ENCODE data around the gene EDARADD. TPM values are rescaled to one million over a fixed set of nuclear protein-coding genes. Genes with fewer than 3 reads are reported as not detected.
A peak's percentile ranks its signal among the peaks of the same experiment; 100 is the strongest.
"Not testable (repeated sequence)": the region's sequence is repeated elsewhere in the genome, so short reads cannot be mapped to it uniquely, and the experiment has no call there.

The EDARADD gene
- total RNA-seq, 2 donors from 2014 or later = 0.35 TPM; not detected in 1

- intact Hi-C loops (cut with DNase I) = no loop called here
- DNase-seq (no peak), ATAC-seq (no peak)
Measured at GRCh38 chr1:236422517-236422876, 28.4 kb downstream of the EDARADD start.

GRCh38 chr1:236425031-236425663 is 31.1 kb downstream of the EDARADD start:
- ATAC-seq = no peak
- no peak for DNase-seq
- intact Hi-C loops (cut with DNase I) = no loop called here

- DNase-seq (no peak), ATAC-seq (no peak)
- intact Hi-C loops (cut with DNase I) = no loop called here
Measured at GRCh38 chr1:236426215-236426614, 32.1 kb downstream of the EDARADD start.

GRCh38 chr1:236429715-236430274 is 35.7 kb downstream of the EDARADD start:
- intact Hi-C loops (cut with DNase I) = no loop called here
- DNase-seq (no peak), ATAC-seq (no peak)

DNA sequence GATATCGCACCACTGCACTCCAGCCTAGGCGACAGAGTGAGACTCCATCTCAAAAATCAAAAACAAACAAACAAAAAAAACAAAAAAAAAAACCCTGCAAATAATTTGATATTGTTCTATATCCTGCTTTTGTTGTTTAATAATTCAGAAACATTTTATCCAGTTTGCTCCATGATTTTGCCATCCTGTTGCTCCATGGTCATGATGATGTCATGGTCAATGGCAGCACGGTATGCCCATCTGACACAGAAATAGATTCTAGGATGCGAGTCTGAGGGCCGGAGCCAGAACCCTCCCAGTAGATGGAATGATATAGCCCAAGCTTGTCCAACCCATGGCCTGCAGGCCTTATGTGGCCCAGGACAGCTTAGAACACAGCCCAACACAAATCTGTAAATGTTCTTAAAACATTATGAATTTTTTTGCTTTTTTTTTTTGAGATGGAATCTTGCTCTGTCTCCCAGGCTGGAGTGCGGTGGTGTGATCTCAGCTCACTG is 39.8 kb downstream of the EDARADD start:
- intact Hi-C loops (cut with DNase I) = no loop called here
- ATAC-seq (no peak), DNase-seq (no peak)

DNA sequence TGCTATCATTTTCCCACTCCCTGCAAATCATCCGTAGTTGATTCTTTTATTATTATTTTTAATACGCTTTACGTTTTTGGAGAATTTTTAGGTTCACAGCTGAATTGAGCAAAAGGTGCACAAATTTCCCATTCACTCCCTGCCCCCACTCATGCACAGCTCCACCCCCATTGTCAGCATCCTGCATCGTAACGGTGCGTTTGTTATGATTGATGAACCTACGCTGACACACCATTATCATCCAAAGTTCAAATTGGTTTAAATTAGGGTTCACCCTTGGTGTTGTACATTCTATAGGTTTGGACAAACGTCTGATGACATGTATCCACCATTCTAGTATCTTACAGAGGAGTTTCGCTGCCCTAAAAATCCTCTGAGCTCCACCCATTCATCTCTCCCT is 44.5 kb downstream of the EDARADD start:
- ATAC-seq (no peak), DNase-seq (no peak)
- intact Hi-C loops (cut with DNase I) = no loop called here

- intact Hi-C loops (cut with DNase I) = no loop called here
- DNase-seq (no peak), ATAC-seq (no peak)
Measured at GRCh38 chr1:236440373-236440772, 46.3 kb downstream of the EDARADD start.

DNA sequence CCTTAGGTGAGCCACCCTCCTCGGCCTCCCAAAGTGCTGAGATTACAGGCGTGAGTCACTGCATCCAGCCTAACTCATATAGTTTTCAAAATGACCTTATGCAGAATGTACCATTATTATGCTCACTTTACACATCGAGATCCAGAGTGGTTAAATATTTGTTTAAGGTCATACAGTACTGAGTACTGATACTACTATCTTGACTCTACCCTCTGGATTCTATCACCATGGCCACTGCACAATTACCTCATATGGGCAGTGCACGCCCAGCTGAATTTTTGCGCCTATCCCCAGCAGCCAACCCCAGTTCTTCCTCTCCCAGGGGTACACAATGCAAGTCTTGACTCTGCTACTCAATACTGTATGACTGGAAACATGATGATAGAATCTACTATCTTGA is 56.7 kb downstream of the EDARADD start:
- no peak for ATAC-seq
- intact Hi-C loops (cut with DNase I) = no loop called here

GRCh38 chr1:236451796-236452373 is 57.8 kb downstream of the EDARADD start:
- ATAC-seq = peak in 1 of 2 donors; percentile 34
- DNase-seq = no peak
- intact Hi-C loops (cut with DNase I) = no loop called here

More for the DNA sequence above, 56.7 kb downstream of the EDARADD start:
- DNase-seq = no peak

- intact Hi-C loops (cut with DNase I) = no loop called here
- no peak for ATAC-seq
- DNase-seq = no peak
Measured at GRCh38 chr1:236455243-236455642, 61.2 kb downstream of the EDARADD start.

DNA sequence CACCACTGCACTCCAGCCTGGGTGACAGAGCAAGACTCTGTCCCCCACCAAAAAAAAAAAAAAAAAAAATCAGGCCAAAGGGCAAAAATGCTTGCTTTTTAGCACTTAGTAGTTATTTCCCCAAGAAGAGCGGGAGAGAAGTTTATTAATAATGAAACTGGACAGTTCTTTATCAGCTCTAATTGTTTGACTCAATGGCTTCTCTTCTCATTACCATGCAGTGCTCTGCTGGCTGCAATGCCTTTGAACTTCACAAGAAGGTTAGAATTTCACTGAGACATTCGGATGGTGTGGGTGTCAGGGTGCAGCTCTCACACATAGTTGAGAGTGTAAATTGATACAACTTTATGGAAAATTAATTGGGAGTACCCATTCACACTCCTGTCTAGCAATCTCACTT is 63.7 kb downstream of the EDARADD start:
- no peak for ATAC-seq
- no peak for DNase-seq
- intact Hi-C loops (cut with DNase I) = no loop called here

- ATAC-seq (no peak), DNase-seq (no peak)
- intact Hi-C loops (cut with DNase I) = no loop called here
Measured at GRCh38 chr1:236458996-236459395, 64.9 kb downstream of the EDARADD start.

GRCh38 chr1:236460103-236460502 is 66.0 kb downstream of the EDARADD start:
- DNase-seq = no peak
- intact Hi-C loops (cut with DNase I) = no loop called here
- no peak for ATAC-seq

GRCh38 chr1:236464197-236464596 is 70.1 kb downstream of the EDARADD start:
- intact Hi-C loops (cut with DNase I); ATAC-seq; DNase-seq: not testable (repeated sequence)

GRCh38 chr1:236465231-236465958 is 71.3 kb downstream of the EDARADD start:
- ATAC-seq = no peak
- DNase-seq = no peak
- intact Hi-C loops (cut with DNase I) = no loop called here

DNA sequence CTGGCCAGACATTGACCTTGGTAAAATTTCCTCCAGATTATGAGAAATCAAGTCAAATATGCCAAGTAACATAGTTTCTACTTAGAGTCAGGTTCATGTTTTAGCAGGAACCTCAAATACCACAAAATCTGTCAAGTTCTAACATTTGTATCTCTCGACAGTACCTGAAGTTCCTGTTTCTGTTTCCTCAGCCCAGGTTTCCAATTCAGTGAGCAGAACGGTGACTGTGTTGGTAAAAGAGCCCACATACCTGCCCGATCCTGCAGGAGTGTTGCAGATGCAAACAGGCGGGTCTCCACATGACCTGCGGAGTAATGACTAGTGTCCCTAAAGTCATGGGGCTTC is 71.8 kb downstream of the EDARADD start:
- ATAC-seq (no peak), DNase-seq (no peak)
- intact Hi-C loops (cut with DNase I) = no loop called here

GRCh38 chr1:236467327-236467641 is 73.2 kb downstream of the EDARADD start:
- no peak for ATAC-seq

GRCh38 chr1:236468625-236469024 is 74.5 kb downstream of the EDARADD start:
- intact Hi-C loops (cut with DNase I) = no loop called here
- DNase-seq (no peak), ATAC-seq (no peak)

More at GRCh38 chr1:236467327-236467641, 73.2 kb downstream of the EDARADD start:
- no peak for DNase-seq
- intact Hi-C loops (cut with DNase I) = no loop called here

DNA sequence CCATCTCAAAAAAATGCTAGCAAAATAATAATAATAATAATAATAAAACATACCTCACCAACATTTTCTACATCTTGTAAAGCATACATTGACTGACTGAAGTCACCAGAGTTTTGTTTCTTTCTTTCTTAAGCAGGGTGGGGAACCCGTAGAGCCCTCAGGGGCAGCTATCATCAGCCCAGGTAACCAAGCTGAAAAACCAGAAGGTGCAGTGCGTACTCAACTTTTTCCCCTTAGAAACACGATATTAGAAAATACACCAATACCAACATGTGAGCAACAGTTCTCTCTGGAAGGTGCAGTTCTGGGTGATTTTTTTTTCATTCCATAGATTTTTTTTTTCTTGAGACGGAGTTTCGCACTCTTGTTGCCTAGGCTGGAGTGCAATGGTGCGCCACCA is 75.4 kb downstream of the EDARADD start:
- intact Hi-C loops (cut with DNase I) = no loop called here
- ATAC-seq (no peak), DNase-seq (no peak)

- ATAC-seq = no peak
Measured at GRCh38 chr1:236471096-236471495, 77.0 kb downstream of the EDARADD start.

More at GRCh38 chr1:236471096-236471495, 77.0 kb downstream of the EDARADD start:
- intact Hi-C loops (cut with DNase I) = no loop called here
- no peak for DNase-seq

Data from left cardiac atrium (tissue), 4 donors.